Measurements from ENCODE around the gene EBI3. TPM values are rescaled to one million over a fixed set of nuclear protein-coding genes. Genes with fewer than 3 reads are reported as not detected.
"Not testable (repeated sequence)": the region's sequence is repeated elsewhere in the genome, so short reads cannot be mapped to it uniquely, and the experiment has no call there.

Gene EBI3
- total RNA-seq, 1 donor from 2014 or later, result not detected

DNA sequence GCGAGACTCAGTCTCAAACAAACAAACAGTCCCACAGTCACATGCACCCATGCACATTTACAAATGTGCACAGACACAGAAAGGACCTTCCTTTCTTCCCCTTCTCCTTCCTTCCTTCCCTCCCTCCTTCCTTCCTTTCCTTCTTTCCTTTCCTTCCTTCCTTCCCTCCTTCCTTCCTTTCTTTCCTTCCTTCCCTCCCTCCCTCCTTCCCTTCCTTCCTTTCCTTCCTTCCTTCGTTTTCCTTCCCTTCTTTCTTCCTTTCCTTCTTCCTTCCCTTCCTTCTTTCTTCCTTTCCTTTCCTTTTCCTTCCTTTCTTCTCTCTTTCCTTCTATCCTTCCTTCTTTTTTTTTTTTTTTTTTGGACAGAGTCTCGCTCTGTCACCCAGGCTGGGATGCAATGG lies 16.2 kb upstream of the EBI3 start:
- intact Hi-C loops (cut with DNase I), result no loop called here

DNA sequence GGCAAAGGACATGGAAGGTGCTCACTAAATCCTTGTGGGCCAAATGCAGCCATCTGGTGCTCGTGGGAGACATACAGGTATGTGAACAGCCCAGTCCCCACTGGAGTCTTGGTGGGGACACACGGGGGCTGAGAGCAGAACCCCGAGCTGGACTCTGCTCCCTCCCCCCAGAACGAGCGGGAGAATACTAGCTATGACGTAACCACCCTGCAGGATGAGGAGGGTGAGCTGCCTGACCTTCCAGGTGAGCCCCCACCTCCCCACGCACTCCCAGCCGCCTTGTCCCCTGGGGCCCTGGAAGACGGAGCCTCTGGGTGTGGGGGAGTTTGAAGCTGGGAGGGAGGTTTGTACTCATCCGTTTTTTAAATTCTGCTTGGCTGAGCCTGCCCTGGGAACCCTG lies 13.5 kb upstream of the EBI3 start:
- Histone ChIP-seq H3K27ac (no peak overlapping the region), H3K4me3 (no peak overlapping the region), H3K27me3 (no peaks in the 10 kb centered on the region), H3K36me3 (no peaks in the 10 kb centered on the region), H3K4me1 (no peaks in the 10 kb centered on the region), H3K9me3 (no peaks in the 10 kb centered on the region)
- TF ChIP-seq POLR2AphosphoS5 (IDR thresholded peaks at IDR 0.05; ENCODE audit: insufficient read depth in 1 of 2, low read depth in 1 of 2) (no peak), POLR2A (IDR thresholded peaks at IDR 0.05) (no peak)
- TF ChIP-seq, protein P1, sequence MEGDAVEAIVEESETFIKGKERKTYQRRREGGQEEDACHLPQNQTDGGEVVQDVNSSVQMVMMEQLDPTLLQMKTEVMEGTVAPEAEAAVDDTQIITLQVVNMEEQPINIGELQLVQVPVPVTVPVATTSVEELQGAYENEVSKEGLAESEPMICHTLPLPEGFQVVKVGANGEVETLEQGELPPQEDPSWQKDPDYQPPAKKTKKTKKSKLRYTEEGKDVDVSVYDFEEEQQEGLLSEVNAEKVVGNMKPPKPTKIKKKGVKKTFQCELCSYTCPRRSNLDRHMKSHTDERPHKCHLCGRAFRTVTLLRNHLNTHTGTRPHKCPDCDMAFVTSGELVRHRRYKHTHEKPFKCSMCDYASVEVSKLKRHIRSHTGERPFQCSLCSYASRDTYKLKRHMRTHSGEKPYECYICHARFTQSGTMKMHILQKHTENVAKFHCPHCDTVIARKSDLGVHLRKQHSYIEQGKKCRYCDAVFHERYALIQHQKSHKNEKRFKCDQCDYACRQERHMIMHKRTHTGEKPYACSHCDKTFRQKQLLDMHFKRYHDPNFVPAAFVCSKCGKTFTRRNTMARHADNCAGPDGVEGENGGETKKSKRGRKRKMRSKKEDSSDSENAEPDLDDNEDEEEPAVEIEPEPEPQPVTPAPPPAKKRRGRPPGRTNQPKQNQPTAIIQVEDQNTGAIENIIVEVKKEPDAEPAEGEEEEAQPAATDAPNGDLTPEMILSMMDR (IDR thresholded peaks at IDR 0.05), result no peak
- DNase-seq (ENCODE audit: extremely low spot score in 2 of 2), result no peak
- intact Hi-C loops (cut with DNase I), result no loop called here

More for the DNA sequence above, 16.2 kb upstream of the EBI3 start:
- Histone ChIP-seq H3K4me1 (no peaks in the 10 kb centered on the region), H3K27ac (no peak overlapping the region), H3K9me3 (no peaks in the 10 kb centered on the region), H3K27me3 (no peaks in the 10 kb centered on the region), H3K36me3 (no peaks in the 10 kb centered on the region), H3K4me3 (no peak overlapping the region)
- TF ChIP-seq, protein P1 (IDR thresholded peaks at IDR 0.05), result no peak
- TF ChIP-seq POLR2A (IDR thresholded peaks at IDR 0.05) (no peak), POLR2AphosphoS5 (IDR thresholded peaks at IDR 0.05; ENCODE audit: insufficient read depth in 1 of 2, low read depth in 1 of 2) (no peak)
- DNase-seq (ENCODE audit: extremely low spot score in 2 of 2), result no peak

DNA sequence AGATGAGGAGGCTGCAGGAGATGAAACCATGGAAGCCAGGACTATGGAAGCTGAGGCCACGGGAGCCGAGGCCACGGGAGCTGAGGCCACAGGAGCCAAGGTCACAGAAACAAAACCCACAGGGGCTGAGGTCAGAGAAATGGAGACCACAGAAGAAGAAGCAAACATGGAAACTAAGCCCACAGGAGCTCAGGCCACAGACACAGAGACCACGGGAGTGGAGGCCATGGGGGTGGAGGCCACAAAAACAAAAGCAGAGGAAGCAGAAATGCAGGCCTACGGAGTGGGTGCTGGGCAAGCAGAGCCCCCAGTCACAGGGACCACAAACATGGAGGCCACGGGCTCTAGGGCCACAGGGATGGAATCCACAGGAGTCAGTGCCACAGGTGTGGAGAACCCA lies 12.5 kb upstream of the EBI3 start:
- H3K9me3 ChIP-seq, result no peaks in the 10 kb centered on the region
- H3K27ac ChIP-seq, result no peak overlapping the region
- intact Hi-C loops (cut with DNase I), result no loop called here
- TF ChIP-seq POLR2AphosphoS5 (IDR thresholded peaks at IDR 0.05; ENCODE audit: insufficient read depth in 1 of 2, low read depth in 1 of 2) (no peak), POLR2A (IDR thresholded peaks at IDR 0.05) (no peak)
- TF ChIP-seq, protein P1 (IDR thresholded peaks at IDR 0.05), result no peak
- no peak for DNase-seq (ENCODE audit: extremely low spot score in 2 of 2)
- no peaks in the 10 kb centered on the region for H3K36me3 ChIP-seq
- H3K4me3 ChIP-seq, result no peak overlapping the region
- no peaks in the 10 kb centered on the region for H3K27me3 ChIP-seq
- no peaks in the 10 kb centered on the region for H3K4me1 ChIP-seq

DNA sequence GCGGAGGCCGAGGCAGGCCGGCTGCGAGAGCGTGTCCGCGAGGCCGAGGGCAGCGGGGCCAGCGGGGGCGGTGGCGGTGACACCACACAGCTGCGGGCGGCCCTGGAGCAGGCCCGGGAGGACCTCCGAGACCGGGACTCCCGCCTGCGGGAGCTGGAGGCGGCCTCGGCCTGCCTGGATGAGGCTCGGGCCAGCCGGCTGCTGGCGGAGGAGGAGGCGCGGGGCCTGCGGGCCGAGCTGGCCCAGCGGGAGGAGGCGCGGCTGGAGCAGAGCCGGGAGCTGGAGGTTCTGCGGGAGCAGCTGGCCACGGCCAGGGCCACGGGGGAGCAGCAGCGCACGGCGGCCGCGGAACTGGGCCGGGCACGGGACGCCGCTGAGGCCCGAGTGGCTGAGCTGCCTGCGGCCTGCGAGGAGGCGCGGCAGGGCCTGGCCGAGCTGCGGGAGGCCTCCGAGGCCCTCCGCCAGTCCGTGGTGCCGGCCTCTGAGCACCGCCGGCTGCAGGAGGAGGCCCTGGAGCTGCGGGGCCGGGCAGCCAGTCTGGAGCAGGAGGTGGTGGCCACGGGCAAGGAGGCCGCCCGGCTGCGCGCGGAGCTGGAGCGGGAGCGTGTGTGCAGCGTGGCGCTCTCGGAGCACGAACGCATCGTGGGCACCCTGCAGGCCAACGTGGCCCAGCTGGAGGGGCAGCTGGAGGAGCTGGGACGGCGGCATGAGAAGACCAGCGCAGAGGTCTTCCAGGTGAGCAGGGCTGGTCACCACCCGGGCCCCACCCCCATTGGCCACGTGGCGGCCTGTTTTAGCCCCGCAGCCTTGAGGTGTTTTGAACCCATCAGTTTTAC lies 11.7 kb upstream of the EBI3 start:
- no peak for DNase-seq (ENCODE audit: extremely low spot score in 2 of 2)
- H3K9me3 ChIP-seq, result no peaks in the 10 kb centered on the region
- H3K27me3 ChIP-seq, result no peaks in the 10 kb centered on the region
- H3K4me1 ChIP-seq, result no peaks in the 10 kb centered on the region
- no peak overlapping the region for H3K27ac ChIP-seq
- intact Hi-C loops (cut with DNase I), result no loop called here
- no peaks in the 10 kb centered on the region for H3K36me3 ChIP-seq
- no peak overlapping the region for H3K4me3 ChIP-seq
- no peak for TF ChIP-seq POLR2A (IDR thresholded peaks at IDR 0.05)
- no peak for TF ChIP-seq POLR2AphosphoS5 (IDR thresholded peaks at IDR 0.05; ENCODE audit: insufficient read depth in 1 of 2, low read depth in 1 of 2)
- TF ChIP-seq, protein P1 (IDR thresholded peaks at IDR 0.05), result no peak

DNA sequence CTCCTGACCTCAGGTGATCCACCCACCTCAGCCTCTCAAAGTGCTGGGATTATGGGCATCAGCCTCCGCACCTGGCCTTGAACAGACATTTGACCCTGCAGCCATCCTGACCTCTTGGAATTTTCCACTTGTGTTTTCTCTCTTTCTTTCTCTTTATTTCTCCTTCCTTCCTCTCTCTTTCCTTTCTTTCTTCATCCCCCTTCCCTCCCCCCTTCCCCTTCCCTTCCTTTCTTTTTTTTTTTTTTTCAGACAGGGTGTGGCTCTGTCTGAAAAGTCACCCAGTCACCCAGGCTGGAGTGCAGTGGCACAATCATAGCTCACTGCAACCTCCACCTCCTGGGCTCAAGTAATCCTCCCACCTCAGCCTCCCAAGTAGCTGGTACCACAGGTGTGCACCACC lies 10.8 kb upstream of the EBI3 start:
- DNase-seq (ENCODE audit: extremely low spot score in 2 of 2); H3K4me1 ChIP-seq; H3K36me3 ChIP-seq; H3K27ac ChIP-seq; H3K4me3 ChIP-seq; H3K27me3 ChIP-seq; H3K9me3 ChIP-seq; intact Hi-C loops (cut with DNase I): not testable (repeated sequence)

Data from vagina (tissue), 2 donors.